ENCODE results near the gene TRIM56. TPM values are rescaled to one million over a fixed set of nuclear protein-coding genes. Genes with fewer than 3 reads are reported as not detected.

The TRIM56 gene
- total RNA-seq, 1 donor from 2014 or later: 22.2 TPM

- no peak for TF ChIP-seq CTCF (conservative IDR thresholded peaks at IDR 0.05)
- Mint-ChIP-seq H3K4me3 (no peak overlapping the region), H3K27ac (no peak overlapping the region), H3K36me3 (no peaks in the 10 kb centered on the region), H3K9me3 (no peaks in the 10 kb centered on the region), H3K4me1 (ENCODE audit: unreplicated experiment) (peaks cover 19% of the 10 kb centered on the region), H3K27me3 (peaks cover 15% of the 10 kb centered on the region)
- no peak for DNase-seq (ENCODE audit: extremely low spot score, unreplicated experiment)
Observed at GRCh38 chr7:101140746-101141382, 55.6 kb downstream of the TRIM56 start.

Other genes with a start within 250 kb of the TRIM56 start
- 31.4 and 37.1 TPM in 2 replicates for gene SLC12A9, start 232.8 kb upstream of the TRIM56 start, total RNA-seq (ENCODE audit: low replicate concordance)
- gene TRIP6, start 218.1 kb upstream of the TRIM56 start, total RNA-seq (ENCODE audit: low replicate concordance): 78.9 and 84.7 TPM in 2 replicates
- 168 and 239 TPM in 2 replicates for gene SRRT, start 210.4 kb upstream of the TRIM56 start, total RNA-seq (ENCODE audit: low replicate concordance)
- 4.4 and 6.3 TPM in 2 replicates for gene UFSP1, start 195.8 kb upstream of the TRIM56 start, total RNA-seq (ENCODE audit: low replicate concordance)
- gene ACHE, start 189.6 kb upstream of the TRIM56 start, total RNA-seq (ENCODE audit: low replicate concordance): 7.1 and 10.4 TPM in 2 replicates
- gene MUC3A, start 135.9 kb upstream of the TRIM56 start, total RNA-seq (ENCODE audit: low replicate concordance): 8.2 and 23.5 TPM in 2 replicates
- gene MUC12, start 115.9 kb upstream of the TRIM56 start, total RNA-seq (ENCODE audit: low replicate concordance): 0.50 and 1.6 TPM in 2 replicates
- gene MUC17, start 65.4 kb upstream of the TRIM56 start, total RNA-seq (ENCODE audit: low replicate concordance): 0.53 and 1.5 TPM in 2 replicates
- gene SERPINE1, start 41.6 kb downstream of the TRIM56 start, total RNA-seq (ENCODE audit: low replicate concordance): 0.14 and 1.5 TPM in 2 replicates
- 59.8 and 98.8 TPM in 2 replicates for gene AP1S1, start 69.0 kb downstream of the TRIM56 start, total RNA-seq (ENCODE audit: low replicate concordance)
- gene VGF, start 80.1 kb downstream of the TRIM56 start, total RNA-seq (ENCODE audit: low replicate concordance): 4.2 and 4.4 TPM in 2 replicates
- not detected in 2 replicates for gene NAT16, start 94.8 kb downstream of the TRIM56 start, total RNA-seq (ENCODE audit: low replicate concordance)
- 0.94 and 1.1 TPM in 2 replicates for gene MOGAT3, start 115.6 kb downstream of the TRIM56 start, total RNA-seq (ENCODE audit: low replicate concordance)
- 37.5 and 65.7 TPM in 2 replicates for gene PLOD3, start 132.1 kb downstream of the TRIM56 start, total RNA-seq (ENCODE audit: low replicate concordance)
- 61.1 and 68.7 TPM in 2 replicates for gene ZNHIT1, start 132.7 kb downstream of the TRIM56 start, total RNA-seq (ENCODE audit: low replicate concordance)
- gene CLDN15, start 152.3 kb downstream of the TRIM56 start, total RNA-seq (ENCODE audit: low replicate concordance): 9.5 and 16.3 TPM in 2 replicates
- 110 and 114 TPM in 2 replicates for gene FIS1, start 159.6 kb downstream of the TRIM56 start, total RNA-seq (ENCODE audit: low replicate concordance)
- 31.5 and 48.1 TPM in 2 replicates for gene IFT22, start 236.3 kb downstream of the TRIM56 start, total RNA-seq (ENCODE audit: low replicate concordance)

Data from type B pancreatic cell (in vitro differentiated cells).